ENCODE results near the gene FHAD1.
"Not testable (repeated sequence)": the region's sequence is repeated elsewhere in the genome, so short reads cannot be mapped to it uniquely, and the experiment has no call there.

FHAD1 gene

GRCh38 chr1:15418806-15419515 is 171.9 kb downstream of the FHAD1 start:
- no peak for DNase-seq
- in situ Hi-C loops (cut with MboI; ENCODE audit: low pct_unique_long_range_greater_than_20kb, low sequenced_read_pairs): no loop called here

GRCh38 chr1:15420853-15421465 is 173.9 kb downstream of the FHAD1 start:
- in situ Hi-C loops (cut with MboI; ENCODE audit: low pct_unique_long_range_greater_than_20kb, low sequenced_read_pairs): no loop called here
- DNase-seq: no peak

- in situ Hi-C loops (cut with MboI; ENCODE audit: low pct_unique_long_range_greater_than_20kb, low sequenced_read_pairs): no loop called here
- no peak for DNase-seq
These were observed 175.8 kb downstream of the FHAD1 start for GRCh38 chr1:15422871-15423270.

GRCh38 chr1:15423355-15424077 is 176.5 kb downstream of the FHAD1 start:
- no peak for DNase-seq
- in situ Hi-C loops (cut with MboI; ENCODE audit: low pct_unique_long_range_greater_than_20kb, low sequenced_read_pairs): no loop called here

- in situ Hi-C loops (cut with MboI; ENCODE audit: low pct_unique_long_range_greater_than_20kb, low sequenced_read_pairs): no loop called here
- no peak for DNase-seq
These were observed 177.2 kb downstream of the FHAD1 start for GRCh38 chr1:15424146-15424667.

- no peak for DNase-seq
- in situ Hi-C loops (cut with MboI; ENCODE audit: low pct_unique_long_range_greater_than_20kb, low sequenced_read_pairs): no loop called here
These were observed 178.0 kb downstream of the FHAD1 start for GRCh38 chr1:15424981-15425380.

GRCh38 chr1:15425521-15425920 is 178.5 kb downstream of the FHAD1 start:
- no peak for DNase-seq
- in situ Hi-C loops (cut with MboI; ENCODE audit: low pct_unique_long_range_greater_than_20kb, low sequenced_read_pairs): no loop called here

GRCh38 chr1:15425958-15426357 is 178.9 kb downstream of the FHAD1 start:
- in situ Hi-C loops (cut with MboI; ENCODE audit: low pct_unique_long_range_greater_than_20kb, low sequenced_read_pairs): no loop called here
- no peak for DNase-seq

- in situ Hi-C loops (cut with MboI; ENCODE audit: low pct_unique_long_range_greater_than_20kb, low sequenced_read_pairs): no loop called here
- DNase-seq: no peak
These were observed 179.7 kb downstream of the FHAD1 start for GRCh38 chr1:15426492-15427279.

- no peak for DNase-seq
- in situ Hi-C loops (cut with MboI; ENCODE audit: low pct_unique_long_range_greater_than_20kb, low sequenced_read_pairs): no loop called here
These were observed 180.2 kb downstream of the FHAD1 start for GRCh38 chr1:15427280-15427666.

- DNase-seq; in situ Hi-C loops (cut with MboI; ENCODE audit: low pct_unique_long_range_greater_than_20kb, low sequenced_read_pairs): not testable (repeated sequence)
These were observed 181.2 kb downstream of the FHAD1 start for GRCh38 chr1:15428252-15428651.

- in situ Hi-C loops (cut with MboI; ENCODE audit: low pct_unique_long_range_greater_than_20kb, low sequenced_read_pairs): no loop called here
- DNase-seq: no peak
These were observed 181.9 kb downstream of the FHAD1 start for GRCh38 chr1:15428815-15429435.

GRCh38 chr1:15429701-15430149 is 182.7 kb downstream of the FHAD1 start:
- DNase-seq: no peak
- in situ Hi-C loops (cut with MboI; ENCODE audit: low pct_unique_long_range_greater_than_20kb, low sequenced_read_pairs): no loop called here

- in situ Hi-C loops (cut with MboI; ENCODE audit: low pct_unique_long_range_greater_than_20kb, low sequenced_read_pairs): no loop called here
- peak; percentile 74 for DNase-seq
These were observed 184.0 kb downstream of the FHAD1 start for GRCh38 chr1:15430787-15431570.

- in situ Hi-C loops (cut with MboI; ENCODE audit: low pct_unique_long_range_greater_than_20kb, low sequenced_read_pairs): no loop called here
- DNase-seq: no peak
These were observed 184.5 kb downstream of the FHAD1 start for GRCh38 chr1:15431571-15431948.

- in situ Hi-C loops (cut with MboI; ENCODE audit: low pct_unique_long_range_greater_than_20kb, low sequenced_read_pairs): no loop called here
- DNase-seq: no peak
These were observed 185.3 kb downstream of the FHAD1 start for GRCh38 chr1:15432324-15432723.

GRCh38 chr1:15433471-15433870 is 186.4 kb downstream of the FHAD1 start:
- DNase-seq: no peak
- in situ Hi-C loops (cut with MboI; ENCODE audit: low pct_unique_long_range_greater_than_20kb, low sequenced_read_pairs): no loop called here

- DNase-seq: peak; percentile 54
- in situ Hi-C loops (cut with MboI; ENCODE audit: low pct_unique_long_range_greater_than_20kb, low sequenced_read_pairs): not testable (repeated sequence)
These were observed 187.7 kb downstream of the FHAD1 start for GRCh38 chr1:15434739-15435138.

Measured in KBM-7 (cell line).